UCSD-AML1 (cell line): ENCODE results near the gene TBX10.
"Not testable (repeated sequence)": the region's sequence is repeated elsewhere in the genome, so short reads cannot be mapped to it uniquely, and the experiment has no call there.

Experiments used
- DNase-seq: peaks from one replicate; lab custom pipeline; 2025; ENCODE audit not compliant: unreplicated experiment; lab: John Stamatoyannopoulos, UW

The TBX10 gene

DNA sequence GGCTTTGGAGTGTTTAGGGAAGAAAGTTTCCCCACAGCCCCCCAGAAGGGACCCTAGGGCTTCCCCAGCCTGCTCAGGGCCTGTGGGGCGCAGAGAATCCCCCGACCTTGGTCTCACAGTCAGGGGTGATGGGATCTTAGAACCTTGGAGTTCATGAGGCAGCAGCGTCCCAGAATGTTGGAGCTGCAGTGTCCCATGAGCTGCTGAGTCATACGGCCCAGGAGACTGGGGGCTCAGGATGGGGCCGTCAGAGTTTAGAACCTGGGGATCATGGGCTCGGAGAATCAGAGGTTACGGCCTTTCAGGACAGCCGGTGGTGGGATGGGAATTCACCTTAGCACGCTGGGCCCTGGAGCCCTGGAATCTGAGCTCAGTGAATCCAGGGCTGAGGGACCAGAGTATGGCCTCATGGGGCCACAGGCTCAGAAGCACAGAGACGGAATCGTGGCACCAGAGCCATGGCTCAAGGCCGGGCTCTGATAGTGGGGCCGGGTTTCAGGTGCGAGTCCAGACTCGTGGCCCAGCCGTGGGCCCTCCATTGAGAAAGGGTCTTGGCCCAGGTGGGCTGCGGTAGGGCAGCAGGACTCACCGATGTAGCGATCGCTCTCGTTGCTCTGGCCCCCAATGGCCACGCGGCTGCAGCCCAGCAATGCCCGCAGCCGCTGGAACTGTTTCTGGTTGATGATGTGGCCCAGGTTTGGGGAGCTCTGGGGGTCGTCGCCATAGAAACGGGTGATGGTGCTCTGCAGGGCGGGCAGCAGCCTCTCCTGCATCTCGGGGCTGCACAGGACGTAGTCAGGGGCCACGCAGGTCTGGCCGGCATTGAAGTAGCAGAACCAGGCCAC, 25.4 kb upstream of the TBX10 start:
- DNase-seq: no peak

DNA sequence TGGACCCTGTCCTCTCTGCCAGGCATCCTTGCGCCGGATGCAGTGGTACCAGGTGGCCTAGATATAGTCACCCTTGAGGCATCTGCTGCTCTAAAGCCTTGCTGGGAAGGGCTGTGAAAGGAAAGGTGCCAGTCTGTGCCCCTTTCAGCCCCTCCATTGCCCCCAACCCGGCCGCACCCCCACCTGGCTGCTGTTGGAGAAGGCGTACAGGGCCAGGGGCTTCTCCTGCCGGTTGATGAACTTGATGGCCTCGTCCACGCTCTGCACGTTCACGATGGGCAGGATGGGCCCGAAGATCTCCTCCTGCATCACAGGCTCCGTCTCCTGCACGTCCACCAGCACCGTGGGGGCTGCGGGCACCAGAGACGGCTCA, 24.6 kb upstream of the TBX10 start:
- DNase-seq: no peak

DNA sequence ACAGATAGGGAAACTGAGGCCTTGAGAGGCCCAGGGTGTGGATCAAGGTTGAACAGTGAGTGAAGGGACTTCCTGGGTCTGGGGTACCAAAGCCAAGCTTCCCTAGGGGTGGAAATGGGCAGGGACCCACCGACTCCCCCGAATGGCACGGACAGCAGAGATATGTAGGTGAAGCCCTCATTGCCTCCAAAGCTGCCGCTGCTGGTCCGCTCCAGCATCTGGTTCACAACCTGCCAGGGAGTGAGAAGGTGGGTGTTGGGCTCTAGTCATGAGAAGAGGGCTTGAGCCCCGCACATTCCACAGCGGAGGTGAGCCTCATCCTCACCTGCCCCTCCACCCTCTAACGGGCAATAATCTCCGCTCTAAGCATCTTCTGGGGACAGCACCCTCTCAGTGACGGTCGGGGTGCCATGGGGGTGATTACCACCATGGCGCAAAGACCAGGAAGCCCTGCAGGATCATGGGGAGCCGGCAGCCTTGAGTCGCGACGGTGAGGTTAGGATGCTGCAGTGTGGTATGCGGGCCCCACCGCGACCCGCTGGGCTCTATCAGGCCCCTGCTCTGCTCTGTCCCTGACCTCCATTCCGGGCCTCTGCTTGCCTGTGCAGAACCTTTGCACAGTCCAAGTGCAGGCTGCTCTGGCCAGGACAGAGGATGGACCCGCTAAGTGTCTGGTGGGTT, 24.1 kb upstream of the TBX10 start:
- no peak for DNase-seq

DNA sequence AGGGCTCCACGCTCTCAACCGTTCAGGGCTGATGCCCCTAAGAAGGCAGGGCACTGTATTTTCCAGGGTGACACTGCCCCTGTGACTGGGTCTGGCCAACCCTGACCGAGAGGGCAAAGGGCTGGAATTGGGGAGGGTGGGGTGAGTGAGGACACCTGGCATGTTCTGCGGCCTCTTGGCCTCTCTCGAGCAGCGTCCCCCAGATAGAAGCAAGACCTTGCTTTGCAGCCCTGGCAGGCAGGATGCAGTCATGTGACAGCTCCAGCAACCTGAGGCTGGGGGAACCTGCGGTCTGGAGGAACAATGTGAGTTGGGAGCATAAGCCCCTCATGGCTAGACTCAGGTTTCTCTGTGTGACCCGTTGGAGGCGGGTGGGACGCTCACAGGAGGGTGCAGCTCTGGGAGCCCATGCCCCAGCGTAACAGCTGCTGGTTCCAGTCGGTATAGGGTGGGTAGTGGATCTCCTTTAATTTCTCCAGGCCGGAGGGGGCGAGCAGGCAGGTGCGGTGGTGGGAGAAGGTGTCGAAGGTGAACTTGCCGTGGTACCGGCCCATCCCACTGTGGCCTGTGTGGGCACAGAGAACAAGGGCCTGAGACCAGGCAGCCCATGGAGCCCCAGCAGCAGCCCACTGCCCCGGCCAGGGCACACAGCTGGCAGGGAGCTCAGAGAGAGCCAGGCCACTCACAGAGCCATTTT, 23.4 kb upstream of the TBX10 start:
- no peak for DNase-seq

DNA sequence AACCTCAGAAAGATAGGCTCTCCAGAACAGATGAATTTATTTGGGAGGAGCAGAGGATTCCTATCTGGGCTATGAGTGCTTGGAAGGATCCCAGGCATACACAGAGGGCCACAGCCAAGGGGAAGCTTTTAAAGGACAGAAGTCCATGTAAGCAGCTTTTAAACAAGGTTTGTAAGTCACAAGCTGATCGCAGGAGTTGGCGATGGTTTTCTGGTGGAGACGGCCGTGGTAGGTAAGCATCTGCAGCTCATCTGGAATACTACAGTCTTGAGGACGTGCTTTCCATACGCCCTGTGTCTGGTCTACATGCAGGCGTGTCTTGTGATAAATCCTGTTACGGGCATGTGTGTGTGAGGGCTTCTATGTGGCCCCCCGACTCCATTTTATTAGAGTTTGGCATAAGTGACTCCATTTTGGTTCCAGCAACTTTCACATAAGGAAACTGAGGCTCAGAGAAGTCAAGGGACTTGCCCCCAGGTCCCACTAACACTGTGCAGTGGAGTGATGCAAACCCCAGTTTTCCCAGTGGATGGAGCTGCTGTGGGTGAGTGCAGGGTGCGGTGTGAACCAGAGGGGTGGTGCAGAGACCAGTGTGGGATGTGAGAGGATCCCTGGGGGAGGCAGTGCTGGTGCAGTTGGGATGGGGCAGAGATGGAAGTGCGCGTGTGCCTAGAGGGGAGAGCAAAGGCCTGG, 22.7 kb upstream of the TBX10 start:
- DNase-seq: no peak

DNA sequence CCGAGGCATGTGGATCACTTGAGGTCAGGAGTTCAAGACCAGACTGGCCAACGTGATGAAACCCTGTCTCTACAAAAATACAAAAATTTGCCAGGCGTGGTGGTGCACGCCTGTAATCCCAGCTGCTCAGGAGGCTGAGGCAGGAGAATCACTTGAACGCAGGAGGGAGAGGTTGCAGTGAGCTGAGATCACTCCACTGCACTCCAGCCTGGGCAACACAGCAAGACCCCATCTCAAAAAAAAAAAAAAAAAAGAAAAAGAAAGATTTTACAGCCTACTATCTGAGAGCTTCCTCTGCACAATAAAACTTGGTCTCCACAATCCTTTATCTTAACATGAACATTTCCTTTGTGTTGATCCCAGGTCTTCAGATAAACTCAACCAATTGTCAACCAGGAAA, 21.2 kb upstream of the TBX10 start:
- not testable (repeated sequence) for DNase-seq

DNA sequence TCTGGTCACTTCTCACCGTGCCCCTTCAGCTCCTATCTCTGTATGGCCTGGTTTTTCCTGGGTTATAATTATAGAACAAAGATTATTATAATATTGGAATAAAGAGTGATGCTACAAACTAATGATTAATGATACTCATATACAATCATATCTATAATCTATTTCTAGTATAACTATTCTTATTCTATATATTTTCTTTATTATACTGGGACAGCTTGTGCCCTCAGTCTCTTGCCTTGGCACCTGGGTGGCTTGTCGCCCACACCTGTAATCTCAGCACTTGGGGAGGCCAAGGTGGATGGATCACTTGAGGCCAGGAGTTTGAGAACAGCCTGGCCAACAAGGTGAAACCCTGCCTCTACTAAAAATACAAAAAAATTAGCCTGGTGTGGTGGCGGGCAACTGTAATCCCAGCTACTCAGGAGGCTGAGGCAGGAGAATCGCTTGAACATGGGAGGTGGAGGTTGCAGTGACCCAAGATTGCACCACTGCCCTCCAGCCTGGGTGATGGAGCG, 20.1 kb upstream of the TBX10 start:
- not testable (repeated sequence) for DNase-seq

DNA sequence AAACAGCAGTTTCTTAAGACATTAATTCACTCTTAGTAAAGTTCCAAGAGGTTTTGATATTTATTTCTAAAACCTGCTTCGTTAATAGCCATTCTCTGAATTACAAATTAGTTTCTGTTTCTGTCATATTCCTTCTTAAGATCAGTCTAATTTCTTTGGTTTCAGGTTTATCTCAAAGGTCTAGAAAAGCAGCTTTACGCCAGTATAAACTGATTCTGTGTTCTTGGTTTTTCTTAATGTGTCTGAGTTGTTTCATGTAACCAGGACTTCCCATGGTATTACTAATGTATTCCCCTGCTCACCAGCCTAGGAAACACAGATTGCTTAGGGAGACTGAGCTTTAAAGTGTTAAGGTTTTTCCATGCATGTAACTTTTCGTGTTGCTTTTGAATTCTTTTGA, 17.7 kb upstream of the TBX10 start:
- no peak for DNase-seq

DNA sequence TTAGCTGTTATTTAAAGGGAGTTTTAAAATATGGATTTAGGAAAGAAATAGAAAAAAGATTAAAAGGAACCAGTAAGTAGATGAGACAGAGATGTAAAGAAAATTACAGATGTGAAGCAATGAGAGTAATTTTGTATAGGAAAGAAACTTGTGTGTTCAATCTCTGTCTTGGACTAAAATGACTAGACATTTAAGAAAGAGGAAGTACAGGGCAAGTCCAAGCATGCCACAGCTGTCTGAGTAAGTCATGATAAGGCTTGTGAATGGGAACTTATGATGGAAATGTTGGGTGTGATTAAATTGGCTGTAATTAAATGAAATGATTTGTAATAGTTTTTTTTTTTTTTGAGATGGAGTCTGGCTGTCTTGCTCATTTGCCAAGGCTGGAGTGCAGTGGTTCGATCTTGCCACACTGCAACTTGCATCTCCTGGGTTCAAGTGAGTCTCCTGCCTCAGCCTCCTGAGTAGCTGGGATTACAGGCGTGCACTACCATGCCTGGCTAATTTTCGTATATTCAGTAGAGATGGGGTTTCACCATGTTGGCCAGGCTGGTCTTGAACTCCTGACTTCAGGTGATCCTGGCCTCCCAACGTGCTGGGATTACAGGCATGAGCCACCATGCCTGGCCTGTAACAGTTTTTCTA, 16.8 kb upstream of the TBX10 start:
- DNase-seq: no peak

DNA sequence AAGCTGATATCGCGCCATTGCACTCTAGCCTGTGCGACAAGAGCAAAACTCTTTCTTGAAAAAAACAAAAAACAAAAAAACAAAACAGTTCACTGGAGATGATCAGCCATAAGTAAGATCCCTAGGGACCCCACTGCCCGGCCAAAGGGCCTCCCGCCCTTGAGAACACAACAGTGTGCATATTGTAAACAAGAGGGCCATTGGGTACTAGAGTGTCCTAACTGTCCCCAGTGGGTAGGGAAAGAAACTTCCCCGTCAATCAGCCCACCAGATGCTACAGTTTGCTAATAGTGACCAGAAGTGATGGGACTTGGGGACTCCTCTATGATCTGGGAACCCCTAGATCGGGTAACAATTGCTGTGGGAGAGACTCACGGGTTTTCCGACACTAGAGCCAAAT, 14.7 kb upstream of the TBX10 start:
- no peak for DNase-seq

DNA sequence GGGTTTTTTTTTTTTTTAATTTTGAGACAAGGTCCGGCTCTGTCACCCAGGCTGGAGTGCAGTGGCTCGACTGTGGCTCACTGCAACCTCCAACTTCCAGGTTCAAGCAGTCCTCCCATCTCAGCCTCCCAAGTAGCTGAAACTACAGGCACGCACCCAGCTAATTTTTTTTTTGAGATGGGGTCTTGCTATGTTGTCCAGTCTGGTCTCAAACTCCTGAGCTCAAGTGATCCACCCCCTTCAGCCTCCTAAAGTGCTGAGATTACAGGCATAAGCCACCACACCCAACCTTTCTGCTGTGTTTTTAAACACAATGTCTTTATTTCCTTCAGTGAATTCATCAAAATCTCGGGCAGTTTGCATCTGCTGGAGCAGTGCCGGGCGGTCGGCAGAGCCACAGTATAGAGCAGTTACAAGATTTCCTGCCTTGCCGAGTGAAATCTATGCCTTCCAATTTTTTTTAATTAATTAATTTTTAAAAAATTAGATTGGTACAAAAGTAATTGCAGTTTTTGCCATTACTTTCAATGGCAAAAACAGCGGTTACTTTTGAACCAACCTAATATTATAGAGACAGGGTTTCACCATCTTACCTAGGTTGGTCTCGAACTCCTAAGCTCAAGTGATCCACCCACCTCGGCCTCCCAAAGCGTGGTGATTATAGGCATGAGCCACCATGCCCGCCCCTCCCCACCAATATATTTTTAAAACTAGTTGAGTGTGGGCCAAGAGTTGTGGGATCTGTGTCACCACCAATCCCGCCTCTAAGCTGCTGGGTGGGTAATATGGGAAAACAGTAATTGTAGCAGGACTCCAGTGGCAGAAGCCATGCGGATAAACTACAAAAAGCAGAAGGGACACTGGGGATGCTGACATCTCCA, 13.6 kb upstream of the TBX10 start:
- no peak for DNase-seq

DNA sequence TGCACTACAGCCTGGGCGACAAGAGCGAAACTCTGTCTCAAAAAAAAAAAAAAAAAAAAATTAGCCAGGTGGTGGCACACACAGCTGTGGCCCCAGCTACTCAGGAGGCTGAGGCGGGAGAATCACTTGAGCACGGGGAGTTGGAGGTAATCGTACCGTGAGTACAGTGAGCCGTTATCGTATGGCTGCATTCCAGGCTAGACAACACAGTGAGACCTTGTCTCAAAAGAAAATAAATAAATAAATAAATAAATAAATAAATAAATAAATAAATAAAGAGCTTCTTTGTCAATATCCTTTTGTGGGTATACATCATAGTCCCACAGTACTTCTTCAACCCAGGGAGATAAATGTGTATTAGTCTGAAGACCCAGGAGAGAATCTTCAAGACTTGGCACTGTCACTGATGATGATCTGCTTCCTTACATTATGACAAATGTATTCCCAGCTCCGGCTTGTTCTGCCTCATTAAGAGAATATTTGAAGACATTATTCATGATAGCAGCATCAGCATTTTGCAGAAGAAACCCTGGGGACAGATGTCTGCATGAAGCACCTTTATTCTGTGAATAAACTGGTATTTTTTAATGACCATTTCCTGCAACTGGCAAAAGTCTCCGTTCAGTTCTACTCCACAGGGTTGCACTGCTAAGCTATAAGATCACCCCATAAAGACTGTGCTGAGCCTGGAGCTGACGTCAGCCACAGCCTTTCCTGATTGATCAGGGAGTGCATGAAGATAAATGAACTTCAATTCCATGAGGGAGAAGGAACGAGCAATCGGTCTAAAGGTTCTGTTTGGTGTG, 12.6 kb upstream of the TBX10 start:
- DNase-seq: no peak

DNA sequence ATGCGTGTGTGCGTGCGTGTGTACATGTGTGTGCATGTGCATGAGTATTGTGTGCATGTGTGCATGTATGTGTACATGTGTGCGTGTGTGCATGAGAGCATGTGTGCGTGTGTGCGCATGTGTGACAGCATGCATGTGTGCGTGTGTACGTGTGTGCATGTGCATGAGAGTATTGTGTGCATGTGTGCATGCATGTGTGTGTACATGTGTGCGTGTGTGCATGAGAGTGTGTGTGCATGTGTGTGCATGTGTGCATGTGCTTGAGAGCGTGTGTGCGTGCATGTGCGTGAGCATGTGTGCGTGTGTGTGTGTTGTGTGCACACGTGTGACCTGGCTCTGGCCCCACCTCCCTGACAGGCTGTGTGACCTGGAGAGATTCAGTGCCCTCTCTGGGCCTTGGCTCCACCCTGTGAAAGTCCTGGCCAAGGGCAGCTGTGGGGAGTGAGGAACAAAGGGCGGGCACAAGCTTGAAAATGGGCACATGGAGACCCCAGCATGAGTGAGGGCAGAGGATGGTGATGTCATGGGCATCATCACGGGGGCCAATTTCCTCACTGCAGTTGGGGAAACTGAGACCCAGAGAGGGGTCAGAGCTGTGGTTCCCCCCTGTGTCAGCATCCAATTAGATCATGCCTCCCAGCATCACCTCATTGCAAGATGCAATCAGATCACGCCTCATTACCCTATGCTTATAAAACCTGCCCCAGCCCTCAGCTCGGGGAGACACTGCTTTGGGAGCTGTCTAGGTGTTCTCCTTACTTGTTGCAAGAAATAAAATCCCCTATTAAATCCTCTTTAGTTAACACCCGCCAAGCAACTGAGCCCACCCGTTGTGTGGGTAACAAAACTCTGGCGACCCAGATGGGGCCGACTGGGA, 10.3 kb upstream of the TBX10 start:
- no peak for DNase-seq

DNA sequence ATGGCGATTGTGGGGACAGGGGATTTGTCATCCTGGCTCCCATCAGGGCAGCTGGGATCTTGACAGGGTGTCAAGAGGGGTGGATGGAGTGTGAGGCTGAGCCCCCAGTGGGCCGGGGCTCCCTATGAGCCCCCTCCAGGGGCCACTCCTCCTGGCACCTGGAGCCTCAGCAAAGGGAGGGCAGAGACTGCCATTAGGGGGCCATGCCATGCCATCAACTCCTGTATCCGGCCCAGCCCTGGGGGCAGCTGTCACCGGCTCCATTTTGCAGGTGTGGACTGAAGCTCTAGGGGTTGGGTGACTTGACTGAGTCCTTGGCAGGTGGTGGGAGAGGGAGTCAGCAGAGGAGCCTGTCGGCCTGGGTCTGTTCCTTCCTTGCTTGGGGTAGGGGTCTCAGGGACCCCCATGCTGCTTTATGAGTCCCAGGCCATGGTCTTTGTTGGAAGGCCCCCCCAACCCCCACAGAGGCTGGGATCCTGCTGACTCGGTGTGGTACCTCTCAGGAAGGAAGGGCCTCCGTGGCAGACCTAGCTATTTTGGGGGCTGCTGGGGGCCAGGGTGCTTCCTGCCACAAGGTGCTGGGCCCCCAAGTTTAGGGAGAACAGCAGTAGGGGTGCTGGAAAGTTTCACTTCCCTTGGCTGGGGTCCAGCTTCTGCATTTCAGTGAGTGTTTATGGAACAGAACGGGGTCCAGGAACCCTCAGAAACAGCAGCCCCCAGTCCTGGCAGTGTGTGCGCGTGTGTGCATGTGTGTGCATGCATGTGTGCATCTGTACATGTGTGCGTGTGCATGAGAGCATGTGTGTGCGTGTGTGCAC, 9.4 kb upstream of the TBX10 start:
- DNase-seq: peak; percentile 33

DNA sequence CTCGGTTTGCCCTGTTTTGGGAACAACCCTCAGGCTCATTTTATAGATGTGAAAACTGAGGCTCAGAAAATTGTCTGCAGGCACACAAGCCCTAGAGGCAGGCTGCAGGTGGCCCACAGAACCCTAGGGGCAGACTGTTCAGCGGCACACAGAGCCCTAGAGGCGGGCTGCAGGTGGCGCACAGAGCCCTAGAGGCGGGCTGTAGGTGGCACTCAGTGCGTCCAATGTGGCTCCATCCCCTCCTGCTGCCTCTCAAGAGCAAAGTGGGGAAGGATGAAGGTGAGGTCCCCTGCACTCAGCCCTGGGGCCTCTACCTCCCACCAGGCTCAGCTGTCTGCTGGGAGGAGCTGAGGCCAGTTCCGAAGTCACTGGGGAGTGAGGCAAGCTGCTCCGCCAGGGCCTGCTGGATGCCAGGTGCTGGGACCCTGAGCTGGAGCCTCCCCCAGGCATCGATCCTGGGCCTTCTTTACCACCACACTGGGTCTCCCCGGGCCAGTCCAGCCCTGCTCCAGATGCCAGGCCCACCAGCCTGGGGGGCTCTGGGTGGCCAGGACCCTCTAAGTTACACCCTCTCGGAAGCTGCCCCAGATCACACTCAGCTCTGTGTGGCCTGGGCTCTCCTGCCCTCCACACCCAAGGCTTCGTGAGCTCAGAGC, 8.7 kb upstream of the TBX10 start:
- DNase-seq: peak; percentile 65

DNA sequence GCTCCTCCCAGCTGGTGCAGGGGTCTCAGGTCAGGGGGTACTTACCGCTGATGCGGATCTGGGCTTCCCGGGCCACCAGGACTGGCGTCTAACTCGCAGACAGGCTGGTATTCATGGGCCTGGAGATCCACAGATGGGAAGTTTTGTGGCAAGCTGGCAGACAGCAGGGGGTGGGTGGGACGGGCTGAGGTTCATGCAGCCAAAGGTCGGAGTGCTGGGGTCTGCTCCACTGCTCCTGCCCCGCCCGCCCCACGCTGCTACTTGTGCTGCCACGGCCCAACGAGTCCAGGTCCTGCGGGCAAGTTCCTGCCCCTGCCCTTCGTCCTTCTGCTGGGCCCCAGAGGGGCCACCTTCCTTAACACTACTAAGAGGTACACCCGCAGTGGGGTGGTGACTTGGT, 7.9 kb upstream of the TBX10 start:
- DNase-seq: no peak
